Natural killer cell (primary cell): ENCODE measurements around the gene OPRD1. TPM values are rescaled to one million over a fixed set of nuclear protein-coding genes. Genes with fewer than 3 reads are reported as not detected.

Experiments used
- ATAC-seq, 3 donors: fragments of 150-1000 bp in 2 of 3; fragments of 200-7000 bp in 1 of 3; cut with Tn5 transposase; 1 replicate in 1 of 3; 2 replicates in 2 of 3; pipeline ENCODE4 v1.10.0; 2021; ENCODE audit warnings: mild to moderate bottlenecking in 2 of 3, moderate library complexity in 2 of 3
- DNase-seq, 2 donors: peaks; one replicate each; pipeline versions ENCODE4 v3.0.0 to v3.0.0-alpha.2; 2013 to 2021; ENCODE audit warnings: mixed read lengths in 1 of 2
- H3K27ac ChIP-seq: one replicate; pipeline ENCODE4 v1.5.1; 2013; ENCODE audit warnings: mild to moderate bottlenecking, low read length
- H3K27me3 ChIP-seq: one replicate; pipeline ENCODE4 v1.6.1; 2013; ENCODE audit warnings: low read length; ENCODE audit not compliant: control insufficient read depth, insufficient read depth
- H3K36me3 ChIP-seq: one replicate; pipeline ENCODE4 v1.6.1; 2013; ENCODE audit warnings: low read length; ENCODE audit not compliant: control insufficient read depth, insufficient read depth
- H3K4me1 ChIP-seq: one replicate; pipeline ENCODE4 v1.6.1; 2013; ENCODE audit warnings: low read length; ENCODE audit not compliant: control insufficient read depth, insufficient read depth
- H3K4me3 ChIP-seq: one replicate; pipeline ENCODE4 v1.5.1; 2013; ENCODE audit warnings: low read length
- H3K9me3 ChIP-seq: one replicate; pipeline ENCODE4 v1.6.1; 2013; ENCODE audit warnings: low read length; ENCODE audit not compliant: control insufficient read depth, insufficient read depth
- H3K27ac Mint-ChIP-seq, 2 donors: one replicate each; pipeline ENCODE4 v1.8.0; 2022; ENCODE audit warnings: mild to moderate bottlenecking in 2 of 2, mixed read lengths in 2 of 2, moderate library complexity in 1 of 2
- H3K27me3 Mint-ChIP-seq, 2 donors: one replicate each; pipeline ENCODE4 v1.8.0; 2022; ENCODE audit warnings: low read depth in 2 of 2, mixed read lengths in 2 of 2
- H3K36me3 Mint-ChIP-seq: one replicate; pipeline ENCODE4 v1.8.0; 2022; ENCODE audit warnings: mixed read lengths
- H3K4me1 Mint-ChIP-seq, 2 donors: one replicate each; pipeline ENCODE4 v1.8.0; 2022; ENCODE audit warnings: mixed read lengths in 2 of 2
- H3K4me3 Mint-ChIP-seq: one replicate; pipeline ENCODE4 v1.8.0; 2022; ENCODE audit warnings: mild to moderate bottlenecking, moderate library complexity, mixed read lengths
- H3K9me3 Mint-ChIP-seq, 2 donors: one replicate each; pipeline ENCODE4 v1.8.0; 2022; ENCODE audit warnings: mixed read lengths in 2 of 2
- CTCF ChIP-seq: fragments of 200-600 bp; IDR thresholded peaks from one replicate; pipeline ENCODE4 v1.8.0; 2022; ENCODE audit warnings: antibody characterized with exemption
- WGBS: methylation state at CpG from one replicate; pipeline ENCODE4 v1.1.7; 2013; ENCODE audit warnings: missing lambda C conversion rate; ENCODE audit not compliant: insufficient coverage; 5-methylcytosine and 5-hydroxymethylcytosine counted together
- intact Hi-C: fragments of 100-400 bp; cut with micrococcal nuclease; formaldehyde crosslinking; loops from one replicate; pipeline ENCODE4 v1.14.2; 2022
- total RNA-seq, 4 donors: library from RNA; stranded (reverse); fragments of 120-200 nt in 1 of 4; gene quantifications; one replicate each; pipeline versions ENCODE4 v1.2.3 to v1.2.4, GENCODE V29; 2013 to 2022

Gene OPRD1
- total RNA-seq, 3 donors from 2014 or later (not counting 1 experiment from before 2014, with no cell fraction given): not detected

GRCh38 chr1:28855469-28855951, 43.5 kb downstream of the OPRD1 start:
- WGBS: 44% methylated on average over 10 of the region's 12 CpGs
- intact Hi-C loops: no loop called here
- H3K9me3 ChIP-seq: no peaks in the 10 kb centered on the region
- DNase-seq (no peak), ATAC-seq (no peak)
- H3K27me3 ChIP-seq: no peaks in the 10 kb centered on the region
- Mint-ChIP-seq H3K27ac (peak overlapping the region in 1 of 2 donors; percentile 23), H3K36me3 (no peaks in the 10 kb centered on the region), H3K9me3 (no peaks in the 10 kb centered on the region), H3K4me1 (peaks cover 6 to 8% of the 10 kb centered on the region in 2 donors), H3K4me3 (no peak overlapping the region), H3K27me3 (peaks cover 0 to 14% of the 10 kb centered on the region in 2 donors)
- TF ChIP-seq CTCF: no peak
- no peak overlapping the region for H3K4me3 ChIP-seq
- no peaks in the 10 kb centered on the region for H3K4me1 ChIP-seq
- H3K27ac ChIP-seq: no peak overlapping the region
- no peaks in the 10 kb centered on the region for H3K36me3 ChIP-seq

- Histone ChIP-seq H3K36me3 (no peaks in the 10 kb centered on the region), H3K4me3 (no peak overlapping the region), H3K9me3 (no peaks in the 10 kb centered on the region), H3K27me3 (no peaks in the 10 kb centered on the region), H3K4me1 (no peaks in the 10 kb centered on the region), H3K27ac (no peak overlapping the region)
- no peaks in the 10 kb centered on the region for H3K36me3 Mint-ChIP-seq
- no peaks in the 10 kb centered on the region for H3K9me3 Mint-ChIP-seq
- no peak for TF ChIP-seq CTCF
- H3K4me1 Mint-ChIP-seq: peaks cover 6 to 8% of the 10 kb centered on the region in 2 donors
- intact Hi-C loops: no loop called here
- WGBS: 92% methylated on average over 7 of the region's 7 CpGs
- peaks cover 0 to 11% of the 10 kb centered on the region in 2 donors for H3K27me3 Mint-ChIP-seq
- ATAC-seq (no peak), DNase-seq (no peak)
- no peak overlapping the region for H3K4me3 Mint-ChIP-seq
- no peak overlapping the region for H3K27ac Mint-ChIP-seq
Observed at GRCh38 chr1:28855969-28856368, 44.0 kb downstream of the OPRD1 start.

DNA sequence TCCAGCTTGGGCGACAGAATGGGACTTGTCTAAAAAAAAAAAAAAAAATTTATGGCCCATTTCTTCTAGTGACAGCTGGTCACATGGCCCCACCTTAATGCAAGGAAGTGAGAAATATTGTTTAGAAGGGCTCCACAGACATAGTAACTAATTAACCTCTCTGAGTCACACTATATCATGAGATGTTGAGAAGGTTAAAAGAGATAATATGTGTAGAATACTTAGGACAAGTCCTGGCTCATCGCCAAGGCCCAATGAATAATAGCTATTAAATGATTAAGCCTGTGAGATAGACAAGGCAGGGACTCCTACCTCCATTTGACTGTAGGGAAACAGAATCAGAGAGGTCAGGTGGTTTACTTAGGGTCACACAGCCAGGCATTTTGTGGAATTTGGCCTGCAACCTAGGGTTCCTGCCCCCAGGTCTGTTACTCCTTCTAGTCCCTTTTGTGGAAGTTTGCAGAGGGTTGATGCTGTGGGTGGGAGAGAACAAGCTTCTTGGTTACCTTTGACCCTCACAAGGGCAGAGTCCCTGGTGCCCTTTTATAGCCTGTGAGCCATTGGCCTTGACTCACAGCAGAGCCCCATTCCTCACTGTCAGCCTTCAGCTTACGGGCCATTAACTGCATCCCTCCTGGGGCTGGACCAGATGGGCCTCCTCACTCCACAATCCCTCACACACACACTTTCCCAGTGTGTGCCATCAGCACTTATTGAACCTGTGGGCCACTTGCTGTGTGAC, 48.5 kb downstream of the OPRD1 start:
- no peaks in the 10 kb centered on the region for H3K4me1 Mint-ChIP-seq
- H3K4me3 Mint-ChIP-seq: no peak overlapping the region
- no peak overlapping the region for H3K27ac Mint-ChIP-seq
- no peaks in the 10 kb centered on the region for H3K27me3 ChIP-seq
- no peaks in the 10 kb centered on the region for H3K4me1 ChIP-seq
- no peaks in the 10 kb centered on the region for H3K36me3 ChIP-seq
- no peaks in the 10 kb centered on the region for H3K36me3 Mint-ChIP-seq
- H3K9me3 ChIP-seq: no peaks in the 10 kb centered on the region
- H3K27me3 Mint-ChIP-seq: peaks cover 0 to 3% of the 10 kb centered on the region in 2 donors
- no peak overlapping the region for H3K27ac ChIP-seq
- no peak for ATAC-seq
- TF ChIP-seq CTCF: no peak
- no peak for DNase-seq
- H3K4me3 ChIP-seq: no peak overlapping the region
- intact Hi-C loops: no loop called here
- H3K9me3 Mint-ChIP-seq: no peaks in the 10 kb centered on the region
- WGBS: 86% methylated on average over 3 of the region's 3 CpGs
